ENCODE results near the gene CCDC148.
"Not testable (repeated sequence)": the region's sequence is repeated elsewhere in the genome, so short reads cannot be mapped to it uniquely, and the experiment has no call there.

CCDC148 gene

GRCh38 chr2:158481116-158481515, 24.6 kb upstream of the CCDC148 start:
- no peak for DNase-seq

- no peak for DNase-seq
These were observed 22.3 kb upstream of the CCDC148 start for GRCh38 chr2:158478816-158479215.

- DNase-seq = no peak
These were observed 21.7 kb upstream of the CCDC148 start for GRCh38 chr2:158478237-158478636.

GRCh38 chr2:158477202-158477601, 20.6 kb upstream of the CCDC148 start:
- DNase-seq = no peak

GRCh38 chr2:158474526-158475011, 18.0 kb upstream of the CCDC148 start:
- not testable (repeated sequence) for DNase-seq

- DNase-seq = no peak
These were observed 17.3 kb upstream of the CCDC148 start for GRCh38 chr2:158473719-158474392.

- not testable (repeated sequence) for DNase-seq
These were observed 16.7 kb upstream of the CCDC148 start for GRCh38 chr2:158473300-158473699.

- DNase-seq = not testable (repeated sequence)
These were observed 16.3 kb upstream of the CCDC148 start for GRCh38 chr2:158472829-158473228.

- no peak for DNase-seq
These were observed 10.7 kb upstream of the CCDC148 start for GRCh38 chr2:158467248-158467647.

GRCh38 chr2:158464426-158465281, 8.1 kb upstream of the CCDC148 start:
- DNase-seq = no peak

- DNase-seq = no peak
These were observed 7.0 kb upstream of the CCDC148 start for GRCh38 chr2:158463496-158464095.

- no peak for DNase-seq
These were observed 4.2 kb upstream of the CCDC148 start for GRCh38 chr2:158460632-158461297.

- DNase-seq = no peak
These were observed 2.8 kb upstream of the CCDC148 start for GRCh38 chr2:158459161-158460003.

- no peak for DNase-seq
These were observed 2.0 kb upstream of the CCDC148 start for GRCh38 chr2:158458617-158458920.

- peak; percentile 41 for DNase-seq
These were observed 1.5 kb upstream of the CCDC148 start for GRCh38 chr2:158457826-158458616.

- peak; percentile 43 for DNase-seq
These were observed 706 bp upstream of the CCDC148 start for GRCh38 chr2:158457092-158457825.

- no peak for DNase-seq
These were observed 12.9 kb downstream of the CCDC148 start for GRCh38 chr2:158443606-158444005.

GRCh38 chr2:158439062-158439461, 17.5 kb downstream of the CCDC148 start:
- DNase-seq = not testable (repeated sequence)

- not testable (repeated sequence) for DNase-seq
These were observed 22.8 kb downstream of the CCDC148 start for GRCh38 chr2:158433716-158434115.

GRCh38 chr2:158432117-158432516, 24.4 kb downstream of the CCDC148 start:
- DNase-seq = no peak

- DNase-seq = no peak
These were observed 42.0 kb downstream of the CCDC148 start for GRCh38 chr2:158414538-158414937.

All from activated gamma-delta T cell (primary cell).